Calu3 (cell line): ENCODE results near the gene CUL3. TPM values are rescaled to one million over a fixed set of nuclear protein-coding genes. Genes with fewer than 3 reads are reported as not detected.
A peak's percentile ranks its signal among the peaks of the same experiment; 100 is the strongest.

ENCODE experiments used
- BruUV-seq: library from RNA; stranded (reverse); fragments of 400-500 nt; replicated peaks from 2 replicates; lab custom pipeline; 2021; lab: Mats Ljungman, UMichigan
- CTCF ChIA-PET: fragments of 300-600 bp; sonication (Branson Sonifier 250); formaldehyde crosslinking; loops from one replicate; lab custom pipeline; 2022; ENCODE audit warnings: antibody characterized with exemption; lab: Charles Lee
- DNase-seq: peaks from one replicate; pipeline ENCODE4 v3.0.0; 2022
- H3K27ac Mint-ChIP-seq: one replicate; pipeline ENCODE4 v1.8.0; 2022; ENCODE audit warnings: mixed read lengths; ENCODE audit not compliant: unreplicated experiment
- H3K27me3 Mint-ChIP-seq: one replicate; pipeline ENCODE4 v1.8.0; 2022; ENCODE audit warnings: mixed read lengths; ENCODE audit not compliant: unreplicated experiment
- H3K36me3 Mint-ChIP-seq: one replicate; pipeline ENCODE4 v1.8.0; 2022; ENCODE audit warnings: mild to moderate bottlenecking, moderate library complexity, mixed read lengths; ENCODE audit not compliant: insufficient read depth, unreplicated experiment
- H3K4me1 Mint-ChIP-seq: one replicate; pipeline ENCODE4 v1.8.0; 2022; ENCODE audit warnings: mild to moderate bottlenecking, low read depth, mixed read lengths; ENCODE audit not compliant: unreplicated experiment
- H3K4me3 Mint-ChIP-seq: one replicate; pipeline ENCODE4 v1.8.0; 2022; ENCODE audit warnings: mild to moderate bottlenecking, low read depth, moderate library complexity, mixed read lengths; ENCODE audit not compliant: unreplicated experiment
- H3K9me3 Mint-ChIP-seq: one replicate; pipeline ENCODE4 v1.8.0; 2022; ENCODE audit warnings: low read depth, mixed read lengths; ENCODE audit not compliant: unreplicated experiment
- CTCF ChIP-seq: fragments of 200-600 bp; IDR thresholded peaks from one replicate; pipeline ENCODE4 v1.8.0; 2022; ENCODE audit warnings: antibody characterized with exemption; ENCODE audit not compliant: unreplicated experiment
- intact Hi-C: fragments of 100-400 bp; cut with micrococcal nuclease; formaldehyde crosslinking; loops from one replicate; pipeline ENCODE4 v1.10.0; 2022; ENCODE audit not compliant: unreplicated experiment
- total RNA-seq: library from RNA; stranded (reverse); gene quantifications from 2 replicates; pipeline ENCODE4 v1.2.3, GENCODE V29; 2022

Gene CUL3
- total RNA-seq, 1 experiment from 2014 or later = 89.3 TPM

GRCh38 chr2:224546926-224547325 is 38.2 kb downstream of the CUL3 start:
- intact Hi-C loops = no loop called here
- H3K4me3 Mint-ChIP-seq = no peak overlapping the region
- H3K36me3 Mint-ChIP-seq = no peaks in the 10 kb centered on the region
- H3K27ac Mint-ChIP-seq = peak overlapping the region; percentile 1
- H3K27me3 Mint-ChIP-seq = no peaks in the 10 kb centered on the region
- no peak for DNase-seq
- no peak for TF ChIP-seq CTCF
- BruUV-seq = no TSS peak
- peaks cover 2% of the 10 kb centered on the region for H3K9me3 Mint-ChIP-seq
- H3K4me1 Mint-ChIP-seq = peaks cover 20% of the 10 kb centered on the region
- CTCF ChIA-PET = no interaction called here

DNA sequence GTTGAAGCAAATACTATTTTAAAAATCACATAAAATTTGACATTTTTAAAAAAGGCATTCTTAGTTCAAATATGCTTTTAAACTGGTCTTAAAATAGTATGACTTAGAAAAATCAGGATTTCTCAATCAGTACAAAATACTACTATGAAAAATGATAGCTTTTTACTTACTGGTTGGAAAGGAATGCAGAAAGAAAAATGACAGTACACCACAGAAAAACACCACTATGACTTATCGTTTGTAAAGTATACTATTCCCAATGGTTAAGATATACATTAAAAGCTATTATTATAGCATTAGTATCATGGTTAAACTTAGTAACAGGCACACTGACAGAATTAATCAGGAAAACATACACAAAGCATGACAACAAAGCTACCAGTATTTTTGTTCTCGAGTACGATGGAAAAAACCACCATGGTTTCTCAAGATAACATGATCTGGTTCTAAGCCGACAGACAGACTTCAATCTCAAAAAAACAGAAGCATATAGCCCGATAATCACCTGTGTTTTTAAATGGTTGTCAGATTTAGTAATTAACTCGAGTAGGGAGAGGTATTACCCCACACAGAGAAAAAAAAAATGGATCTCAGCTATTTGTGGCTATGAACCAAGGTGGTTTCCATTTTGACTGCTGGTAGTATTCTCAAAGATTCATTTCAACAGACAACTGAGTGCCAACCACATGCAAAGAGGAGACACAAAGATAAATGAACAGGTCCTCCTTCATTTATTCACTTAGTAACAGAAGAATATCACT is 39.1 kb downstream of the CUL3 start:
- no peak for DNase-seq
- CTCF ChIA-PET = interaction anchor here (1.1 kb wide), 1 partner anchor 24 kb away, joined by 4 read pairs; no protein-coding TSS in a partner anchor
- Mint-ChIP-seq H3K27me3 (no peaks in the 10 kb centered on the region), H3K9me3 (peaks cover 2% of the 10 kb centered on the region), H3K4me3 (no peak overlapping the region), H3K4me1 (peaks cover 20% of the 10 kb centered on the region), H3K36me3 (peaks cover 2% of the 10 kb centered on the region), H3K27ac (no peak overlapping the region)
- intact Hi-C loops = no loop called here
- BruUV-seq = no TSS peak
- no peak for TF ChIP-seq CTCF

DNA sequence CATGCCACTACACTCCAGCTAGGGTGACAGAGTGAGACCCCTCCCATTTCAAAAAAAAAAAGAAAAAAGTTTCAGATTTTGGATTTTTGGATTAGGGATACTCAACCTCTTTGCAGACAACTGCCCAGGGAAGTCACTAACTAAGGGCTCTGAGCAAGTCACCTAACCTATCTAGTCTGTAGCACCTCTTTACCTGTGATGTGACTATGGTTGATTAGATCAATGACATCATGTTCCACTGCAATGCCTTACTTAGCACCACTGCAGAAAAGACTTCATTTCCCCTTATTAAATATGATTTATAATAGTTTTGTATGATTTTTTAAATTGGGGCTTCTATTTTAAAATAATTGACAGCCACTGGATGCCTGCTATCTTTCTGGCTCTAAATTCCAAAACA is 41.2 kb downstream of the CUL3 start:
- no peak overlapping the region for H3K4me3 Mint-ChIP-seq
- intact Hi-C loops = no loop called here
- H3K27me3 Mint-ChIP-seq = no peaks in the 10 kb centered on the region
- peaks cover 13% of the 10 kb centered on the region for H3K36me3 Mint-ChIP-seq
- H3K9me3 Mint-ChIP-seq = peaks cover 2% of the 10 kb centered on the region
- no peak for TF ChIP-seq CTCF
- no TSS peak for BruUV-seq
- peaks cover 13% of the 10 kb centered on the region for H3K4me1 Mint-ChIP-seq
- CTCF ChIA-PET = no interaction called here
- H3K27ac Mint-ChIP-seq = no peak overlapping the region
- no peak for DNase-seq

- CTCF ChIA-PET = no interaction called here
- no peak for DNase-seq
- H3K4me3 Mint-ChIP-seq = no peak overlapping the region
- H3K4me1 Mint-ChIP-seq = peaks cover 9% of the 10 kb centered on the region
- no peak overlapping the region for H3K27ac Mint-ChIP-seq
- H3K36me3 Mint-ChIP-seq = peaks cover 17% of the 10 kb centered on the region
- BruUV-seq = no TSS peak
- intact Hi-C loops = no loop called here
- H3K9me3 Mint-ChIP-seq = no peaks in the 10 kb centered on the region
- no peaks in the 10 kb centered on the region for H3K27me3 Mint-ChIP-seq
- TF ChIP-seq CTCF = no peak
Measured at GRCh38 chr2:224538561-224539138, 46.5 kb downstream of the CUL3 start.
